OCI-LY7 (cell line): ENCODE measurements around the gene C2orf42. TPM values are rescaled to one million over a fixed set of nuclear protein-coding genes. Genes with fewer than 3 reads are reported as not detected.
"Not testable (repeated sequence)": the region's sequence is repeated elsewhere in the genome, so short reads cannot be mapped to it uniquely, and the experiment has no call there.

ENCODE experiments used
- BruUV-seq: library from RNA; stranded (reverse); fragments of 400-500 nt; replicated peaks from 2 replicates; lab custom pipeline; 2021; lab: Mats Ljungman, UMichigan
- CTCF ChIA-PET: fragments of 300-600 bp; sonication (Branson Sonifier 250); formaldehyde crosslinking; loops from one replicate; lab custom pipeline; 2022; ENCODE audit warnings: antibody characterized with exemption; ENCODE audit not compliant: unreplicated experiment; lab: Charles Lee
- POLR2A ChIA-PET: fragments of 300-600 bp; sonication (Branson Sonifier 250); formaldehyde crosslinking; loops from one replicate; lab custom pipeline; 2022; ENCODE audit warnings: antibody characterized with exemption; lab: Charles Lee
- DNase-seq: peaks from one replicate; pipeline ENCODE4 v3.0.0-alpha.2; 2015; ENCODE audit warnings: low spot score
- H2AFZ ChIP-seq: fragments of 200-600 bp; sonication (generic), shearing (Covaris generic); 2 replicates; pipeline ENCODE4 v1.6.1; 2014; ENCODE audit warnings: mild to moderate bottlenecking, antibody characterized with exemption, low read length, moderate library complexity
- H3K27ac ChIP-seq: fragments of 200-600 bp; sonication (generic); 2 replicates; pipeline ENCODE4 v1.5.1; 2014; ENCODE audit warnings: mixed run types, low read depth, mild to moderate bottlenecking, moderate library complexity, low read length, inconsistent platforms; ENCODE audit not compliant: poor library complexity, severe bottlenecking
- H3K36me3 ChIP-seq: fragments of 200-600 bp; sonication (generic); 2 replicates; pipeline ENCODE4 v1.6.1; 2014; ENCODE audit warnings: mild to moderate bottlenecking, antibody characterized with exemption, low read length, moderate library complexity, mixed read lengths; ENCODE audit not compliant: insufficient read depth
- H3K4me1 ChIP-seq: fragments of 200-600 bp; sonication (generic); 2 replicates; pipeline ENCODE4 v1.5.1; 2014; ENCODE audit warnings: mild to moderate bottlenecking, low read length; ENCODE audit not compliant: insufficient read depth, poor library complexity, severe bottlenecking
- H3K4me2 ChIP-seq: fragments of 200-600 bp; sonication (generic); 2 replicates; pipeline ENCODE4 v1.6.1; 2014; ENCODE audit warnings: mild to moderate bottlenecking, low read length
- H3K4me3 ChIP-seq: fragments of 200-600 bp; sonication (generic); 2 replicates; pipeline ENCODE4 v1.5.1; 2014; ENCODE audit warnings: mild to moderate bottlenecking, low read depth, low read length; ENCODE audit not compliant: poor library complexity, severe bottlenecking
- H3K79me2 ChIP-seq: fragments of 200-600 bp; sonication (generic); 2 replicates; pipeline ENCODE4 v1.6.1; 2016; ENCODE audit warnings: low read depth, mild to moderate bottlenecking, low read length, moderate library complexity, mixed read lengths; ENCODE audit not compliant: insufficient read depth
- H3K9me2 ChIP-seq: fragments of 200-600 bp; sonication (generic); 2 replicates; pipeline ENCODE4 v1.6.1; 2016; ENCODE audit warnings: mild to moderate bottlenecking, low read length, mixed read lengths; ENCODE audit not compliant: insufficient read depth
- H3K9me3 ChIP-seq: fragments of 200-600 bp; sonication (generic); 2 replicates; pipeline ENCODE4 v1.6.1; 2014; ENCODE audit warnings: mild to moderate bottlenecking, mixed run types, low read length, mixed read lengths
- H4K20me1 ChIP-seq: fragments of 200-600 bp; sonication (generic); 2 replicates; pipeline ENCODE4 v1.6.1; 2014; ENCODE audit warnings: mild to moderate bottlenecking, antibody characterized with exemption, low read length, moderate library complexity, mixed read lengths; ENCODE audit not compliant: insufficient read depth
- EZH2phosphoT487 ChIP-seq: fragments of 200-600 bp; sonication (generic); IDR thresholded peaks from 2 replicates; pipeline ENCODE4 v1.6.1; 2018; ENCODE audit warnings: low read depth, borderline replicate concordance, mild to moderate bottlenecking, mixed run types, antibody characterized with exemption, low read length, moderate library complexity, mixed read lengths
- intact Hi-C: fragments of 100-400 bp; cut with micrococcal nuclease; formaldehyde crosslinking; loops from one replicate; pipeline ENCODE4 v1.10.0; 2022; ENCODE audit not compliant: unreplicated experiment
- total RNA-seq, 2 experiments: library from RNA; depleted of rRNA in 1 of 2; stranded (reverse); fragments of >200 nt in 1 of 2; shearing (Covaris generic) in 1 of 2; gene quantifications; 2 replicates each; pipeline ENCODE4 v1.2.3, GENCODE V29; 2014 to 2022
- TF ChIP-seq, protein P1 (sequence below): fragments of 200-600 bp; sonication (generic); conservative IDR thresholded peaks from 2 replicates; pipeline ENCODE4 v1.5.1; 2014; ENCODE audit warnings: mild to moderate bottlenecking, antibody characterized with exemption, low read length, moderate library complexity, mixed read lengths

C2orf42 gene
- total RNA-seq, 2 experiments from 2014 or later = 19.0 to 24.5 TPM

DNA sequence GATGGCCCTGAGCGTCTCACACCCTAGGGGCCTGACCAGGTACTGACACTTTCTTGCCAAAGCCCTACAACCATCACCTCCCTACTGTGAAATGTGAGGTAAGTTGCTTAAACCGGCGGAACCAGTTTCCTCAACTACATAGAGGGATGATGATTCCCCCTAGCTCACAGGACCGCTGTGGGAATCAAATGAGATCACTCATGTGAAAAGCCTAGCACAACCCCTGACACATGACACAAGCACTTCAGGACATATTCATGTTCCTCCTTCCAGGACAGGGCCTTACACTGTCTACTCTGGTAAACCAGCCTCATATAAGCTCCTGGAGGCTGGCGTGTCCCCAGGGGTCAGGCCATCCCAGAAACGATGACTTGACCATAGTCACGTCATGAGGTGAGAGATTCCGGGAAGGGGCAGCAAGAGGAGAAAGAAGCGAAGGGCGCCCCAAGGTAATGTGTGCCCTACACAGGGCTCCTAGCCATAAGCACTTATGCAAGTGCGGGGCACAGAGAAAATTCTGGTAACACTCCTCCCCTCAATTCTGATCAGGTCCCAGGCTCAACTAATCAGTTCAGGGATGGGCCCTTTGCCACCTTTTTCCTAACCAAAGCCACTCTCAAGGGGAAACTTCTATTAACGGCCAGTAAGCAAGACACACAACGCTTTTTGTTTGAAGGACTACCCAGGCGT lies 49.5 kb downstream of the C2orf42 start:
- TF ChIP-seq, protein P1, sequence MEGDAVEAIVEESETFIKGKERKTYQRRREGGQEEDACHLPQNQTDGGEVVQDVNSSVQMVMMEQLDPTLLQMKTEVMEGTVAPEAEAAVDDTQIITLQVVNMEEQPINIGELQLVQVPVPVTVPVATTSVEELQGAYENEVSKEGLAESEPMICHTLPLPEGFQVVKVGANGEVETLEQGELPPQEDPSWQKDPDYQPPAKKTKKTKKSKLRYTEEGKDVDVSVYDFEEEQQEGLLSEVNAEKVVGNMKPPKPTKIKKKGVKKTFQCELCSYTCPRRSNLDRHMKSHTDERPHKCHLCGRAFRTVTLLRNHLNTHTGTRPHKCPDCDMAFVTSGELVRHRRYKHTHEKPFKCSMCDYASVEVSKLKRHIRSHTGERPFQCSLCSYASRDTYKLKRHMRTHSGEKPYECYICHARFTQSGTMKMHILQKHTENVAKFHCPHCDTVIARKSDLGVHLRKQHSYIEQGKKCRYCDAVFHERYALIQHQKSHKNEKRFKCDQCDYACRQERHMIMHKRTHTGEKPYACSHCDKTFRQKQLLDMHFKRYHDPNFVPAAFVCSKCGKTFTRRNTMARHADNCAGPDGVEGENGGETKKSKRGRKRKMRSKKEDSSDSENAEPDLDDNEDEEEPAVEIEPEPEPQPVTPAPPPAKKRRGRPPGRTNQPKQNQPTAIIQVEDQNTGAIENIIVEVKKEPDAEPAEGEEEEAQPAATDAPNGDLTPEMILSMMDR = peak; percentile 74
- TF ChIP-seq EZH2phosphoT487 = no peak
- Histone ChIP-seq H3K9me2 (no peaks in the 10 kb centered on the region), H3K27ac (peak overlapping the region; percentile 73), H3K79me2 (peaks cover 5% of the 10 kb centered on the region; the same call in 1 of the 2 replicates), H2AFZ (peak overlapping the region; percentile 3; the same call in 1 of the 2 replicates), H3K4me2 (peak overlapping the region; percentile 87), H3K4me3 (peak overlapping the region; percentile 71), H3K9me3 (no peaks in the 10 kb centered on the region), H3K36me3 (no peaks in the 10 kb centered on the region), H4K20me1 (no peaks in the 10 kb centered on the region), H3K4me1 (peaks cover 31% of the 10 kb centered on the region)
- DNase-seq = peak; percentile 86
- TSS peak; percentile 91 for BruUV-seq
- ChIA-PET POLR2A (interaction anchor here (0.6 to 2.3 kb wide), 6 partner anchors 9 to 227 kb away, joined by 3 to 10 read pairs (median 3); partner anchors contain the start of gene MXD1), CTCF (no interaction called here)
- intact Hi-C loops = loop anchor here (5.0 kb wide), 1 partner anchor 106 kb away; the partner anchor contains the start of gene TIA1

DNA sequence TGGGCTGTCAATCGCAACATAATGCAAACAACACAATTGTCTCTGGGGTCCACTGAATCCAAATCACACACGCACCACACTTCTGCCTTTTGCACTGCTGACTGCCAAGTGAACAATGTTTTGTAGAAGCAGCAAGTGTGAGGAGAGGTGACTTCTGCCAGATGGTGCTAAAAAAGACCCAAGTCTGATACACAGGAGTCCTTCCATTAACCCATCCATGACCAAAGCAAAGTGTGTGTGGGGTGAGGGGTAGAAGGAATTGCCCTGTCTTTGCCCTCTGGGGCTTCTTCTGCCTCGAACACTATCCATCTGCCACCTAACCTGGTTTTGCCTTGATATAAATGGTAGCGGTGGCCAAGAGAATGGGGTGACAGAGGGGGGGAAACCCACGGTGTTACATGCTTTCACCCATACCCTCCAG lies 50.0 kb downstream of the C2orf42 start:
- intact Hi-C loops = loop anchor here (5.0 kb wide), 1 partner anchor 106 kb away; the partner anchor contains the start of gene TIA1
- Histone ChIP-seq H4K20me1 (no peaks in the 10 kb centered on the region), H3K4me3 (peak overlapping the region; percentile 71), H3K4me2 (peak overlapping the region; percentile 87), H3K9me3 (no peaks in the 10 kb centered on the region), H2AFZ (no peak overlapping the region; the same call in 1 of the 2 replicates), H3K27ac (peak overlapping the region; percentile 73), H3K9me2 (no peaks in the 10 kb centered on the region), H3K4me1 (peaks cover 37% of the 10 kb centered on the region), H3K79me2 (peaks cover 5% of the 10 kb centered on the region; the same call in 1 of the 2 replicates), H3K36me3 (no peaks in the 10 kb centered on the region)
- ChIA-PET CTCF (no interaction called here), POLR2A (interaction anchor here (0.6 to 2.3 kb wide), 6 partner anchors 8 to 226 kb away, joined by 3 to 10 read pairs (median 3); partner anchors contain the start of gene MXD1)
- TF ChIP-seq EZH2phosphoT487 = no peak
- TF ChIP-seq, protein P1 = no peak
- no TSS peak for BruUV-seq
- DNase-seq = no peak

- peak overlapping the region; percentile 85; the same call in 1 of the 2 replicates for H2AFZ ChIP-seq
- CTCF ChIA-PET = interaction anchor here (1.1 to 1.6 kb wide), 2 partner anchors 13 to 49 kb away, joined by 3 to 4 read pairs; no protein-coding TSS in a partner anchor
- H3K9me2 ChIP-seq, DNase-seq, intact Hi-C loops, H3K4me3 ChIP-seq, H3K9me3 ChIP-seq, H3K36me3 ChIP-seq, BruUV-seq, H4K20me1 ChIP-seq: not testable (repeated sequence)
- peaks cover 15% of the 10 kb centered on the region; the same call in 1 of the 2 replicates for H3K79me2 ChIP-seq
- peak overlapping the region; percentile 94 for H3K4me2 ChIP-seq
- peak overlapping the region; percentile 93 for H3K27ac ChIP-seq
- POLR2A ChIA-PET = interaction anchor here (0.5 to 9.7 kb wide), 12 partner anchors 8 to 278 kb away, joined by 3 to 129 read pairs (median 14); partner anchors contain the start of genes C2orf42 and MXD1
- peaks cover 72% of the 10 kb centered on the region for H3K4me1 ChIP-seq
Observed at GRCh38 chr2:70134323-70134983, 56.4 kb downstream of the C2orf42 start.
